Ishikawa (cell line): ENCODE data around the gene MACROD2.
A peak's percentile ranks its signal among the peaks of the same experiment; 100 is the strongest.

Experiments used
- CREB1 ChIP-seq: IDR thresholded peaks from 2 replicates; pipeline ENCODE4 v1.6.1; 2012; ENCODE audit warnings: low read depth
- MAX ChIP-seq: IDR thresholded peaks from 2 replicates; pipeline ENCODE4 v1.6.1; 2012
- RAD21 ChIP-seq: IDR thresholded peaks from 2 replicates; pipeline ENCODE4 v1.6.1; 2012; ENCODE audit warnings: low read depth
- YY1 ChIP-seq: IDR thresholded peaks from 2 replicates; pipeline ENCODE4 v1.6.1; 2012; ENCODE audit warnings: low read depth
- TF ChIP-seq, protein P1 (sequence below): IDR thresholded peaks from 2 replicates; pipeline ENCODE4 v1.6.1; 2012; ENCODE audit warnings: low read depth, mild to moderate bottlenecking

- TF ChIP-seq MAX (no peak), RAD21 (peak; percentile 53), YY1 (no peak), CREB1 (no peak)
- TF ChIP-seq, protein P1, sequence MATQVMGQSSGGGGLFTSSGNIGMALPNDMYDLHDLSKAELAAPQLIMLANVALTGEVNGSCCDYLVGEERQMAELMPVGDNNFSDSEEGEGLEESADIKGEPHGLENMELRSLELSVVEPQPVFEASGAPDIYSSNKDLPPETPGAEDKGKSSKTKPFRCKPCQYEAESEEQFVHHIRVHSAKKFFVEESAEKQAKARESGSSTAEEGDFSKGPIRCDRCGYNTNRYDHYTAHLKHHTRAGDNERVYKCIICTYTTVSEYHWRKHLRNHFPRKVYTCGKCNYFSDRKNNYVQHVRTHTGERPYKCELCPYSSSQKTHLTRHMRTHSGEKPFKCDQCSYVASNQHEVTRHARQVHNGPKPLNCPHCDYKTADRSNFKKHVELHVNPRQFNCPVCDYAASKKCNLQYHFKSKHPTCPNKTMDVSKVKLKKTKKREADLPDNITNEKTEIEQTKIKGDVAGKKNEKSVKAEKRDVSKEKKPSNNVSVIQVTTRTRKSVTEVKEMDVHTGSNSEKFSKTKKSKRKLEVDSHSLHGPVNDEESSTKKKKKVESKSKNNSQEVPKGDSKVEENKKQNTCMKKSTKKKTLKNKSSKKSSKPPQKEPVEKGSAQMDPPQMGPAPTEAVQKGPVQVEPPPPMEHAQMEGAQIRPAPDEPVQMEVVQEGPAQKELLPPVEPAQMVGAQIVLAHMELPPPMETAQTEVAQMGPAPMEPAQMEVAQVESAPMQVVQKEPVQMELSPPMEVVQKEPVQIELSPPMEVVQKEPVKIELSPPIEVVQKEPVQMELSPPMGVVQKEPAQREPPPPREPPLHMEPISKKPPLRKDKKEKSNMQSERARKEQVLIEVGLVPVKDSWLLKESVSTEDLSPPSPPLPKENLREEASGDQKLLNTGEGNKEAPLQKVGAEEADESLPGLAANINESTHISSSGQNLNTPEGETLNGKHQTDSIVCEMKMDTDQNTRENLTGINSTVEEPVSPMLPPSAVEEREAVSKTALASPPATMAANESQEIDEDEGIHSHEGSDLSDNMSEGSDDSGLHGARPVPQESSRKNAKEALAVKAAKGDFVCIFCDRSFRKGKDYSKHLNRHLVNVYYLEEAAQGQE: no peak
These were observed 1658.9 kb downstream of the MACROD2 start for GRCh38 chr20:15654208-15654649.
